Hematopoietic multipotent progenitor cell treated with erythropoietin and hydrocortisone succinate and interleukin-3 and kit ligand, for 6 days (in vitro differentiated cells): ENCODE data around the gene KPRP.

ENCODE experiments used
- DNase-seq: peaks from one replicate; pipeline ENCODE4 v3.0.0-alpha.2; 2015

KPRP gene, protein sequence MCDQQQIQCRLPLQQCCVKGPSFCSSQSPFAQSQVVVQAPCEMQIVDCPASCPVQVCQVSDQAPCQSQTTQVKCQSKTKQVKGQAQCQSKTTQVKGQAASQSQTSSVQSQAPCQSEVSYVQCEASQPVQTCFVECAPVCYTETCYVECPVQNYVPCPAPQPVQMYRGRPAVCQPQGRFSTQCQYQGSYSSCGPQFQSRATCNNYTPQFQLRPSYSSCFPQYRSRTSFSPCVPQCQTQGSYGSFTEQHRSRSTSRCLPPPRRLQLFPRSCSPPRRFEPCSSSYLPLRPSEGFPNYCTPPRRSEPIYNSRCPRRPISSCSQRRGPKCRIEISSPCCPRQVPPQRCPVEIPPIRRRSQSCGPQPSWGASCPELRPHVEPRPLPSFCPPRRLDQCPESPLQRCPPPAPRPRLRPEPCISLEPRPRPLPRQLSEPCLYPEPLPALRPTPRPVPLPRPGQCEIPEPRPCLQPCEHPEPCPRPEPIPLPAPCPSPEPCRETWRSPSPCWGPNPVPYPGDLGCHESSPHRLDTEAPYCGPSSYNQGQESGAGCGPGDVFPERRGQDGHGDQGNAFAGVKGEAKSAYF

DNA sequence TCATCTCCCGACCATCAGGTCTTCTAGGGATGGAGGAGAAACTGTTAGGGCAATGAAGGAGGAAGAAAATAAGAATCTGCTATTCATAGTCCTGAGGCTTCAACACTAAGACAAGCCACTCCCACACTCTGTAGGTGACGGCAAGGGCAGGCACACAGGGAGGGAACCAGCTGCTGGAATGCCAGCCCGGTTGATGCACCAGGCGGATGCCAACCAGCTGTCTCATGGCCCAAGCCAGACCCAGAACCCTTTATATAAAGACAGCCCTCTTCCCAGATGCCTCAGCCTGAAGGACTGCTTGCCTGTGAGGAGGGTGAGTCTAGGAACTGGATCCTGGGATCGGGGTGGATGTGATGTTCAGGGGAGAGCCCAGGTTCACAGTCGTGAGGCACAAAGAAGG, at the start of gene KPRP:
Gene KPRP (plus strand): TSS at position 279 of the 400 bp plus-strand sequence. CDS start 1,564 bp downstream, outside the sequence.
- DNase-seq: no peak

DNA sequence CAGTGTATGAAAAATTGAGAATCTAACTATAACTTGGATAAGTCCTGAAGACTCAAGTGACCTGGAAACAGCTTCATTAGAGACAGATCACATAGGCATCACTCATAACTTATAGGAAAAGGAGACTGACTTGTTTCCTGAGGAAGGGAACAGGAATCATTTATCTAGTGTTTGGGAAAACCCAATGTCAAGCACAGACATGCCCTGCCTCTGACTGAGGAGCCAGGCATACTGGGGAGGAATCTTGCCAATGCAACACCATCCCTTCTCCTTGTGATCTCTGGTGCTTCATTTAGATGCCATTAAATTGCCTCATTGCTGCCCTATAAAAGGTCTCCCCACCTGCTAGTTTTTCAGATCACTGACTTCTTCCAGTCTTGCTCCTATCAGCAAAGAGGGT, 39.6 kb upstream of the KPRP start:
- no peak for DNase-seq

DNA sequence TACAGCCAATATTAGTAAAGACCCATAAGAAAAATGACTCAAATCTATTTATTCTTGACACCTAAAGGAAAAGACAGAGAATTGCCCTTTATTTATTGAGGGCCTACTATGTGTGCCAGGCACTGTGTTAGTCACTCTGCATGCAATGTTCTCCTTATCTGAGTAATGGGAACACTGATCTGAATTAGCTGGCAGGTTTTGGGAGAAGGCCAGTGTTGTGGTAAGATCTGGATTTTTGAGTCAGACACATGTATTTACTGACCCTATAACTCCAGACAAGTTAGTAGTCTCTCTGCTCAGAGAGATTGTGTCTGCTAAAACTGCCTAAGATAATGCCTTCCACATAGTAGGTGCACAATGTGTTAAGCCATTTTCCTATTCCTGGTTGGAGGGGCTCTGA, 32.6 kb upstream of the KPRP start:
- DNase-seq: no peak

DNA sequence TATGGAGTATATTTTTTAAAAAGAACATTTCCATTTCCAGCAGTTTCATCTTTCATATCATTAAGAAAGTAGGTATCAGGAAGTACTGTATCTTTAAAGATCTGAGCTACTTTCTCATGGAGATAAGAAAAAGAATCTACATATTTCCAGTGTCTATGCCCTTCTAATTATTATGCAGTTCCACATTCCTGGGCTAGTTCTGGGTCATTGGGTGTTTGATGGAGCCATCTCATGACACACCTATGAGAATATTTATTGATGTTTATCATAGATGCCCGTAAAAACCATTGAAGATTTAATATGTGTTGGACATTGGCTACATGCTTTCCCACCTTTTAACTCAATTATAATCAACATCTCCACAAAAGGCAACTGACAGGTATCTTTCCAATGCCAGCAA, 28.8 kb upstream of the KPRP start:
- no peak for DNase-seq

DNA sequence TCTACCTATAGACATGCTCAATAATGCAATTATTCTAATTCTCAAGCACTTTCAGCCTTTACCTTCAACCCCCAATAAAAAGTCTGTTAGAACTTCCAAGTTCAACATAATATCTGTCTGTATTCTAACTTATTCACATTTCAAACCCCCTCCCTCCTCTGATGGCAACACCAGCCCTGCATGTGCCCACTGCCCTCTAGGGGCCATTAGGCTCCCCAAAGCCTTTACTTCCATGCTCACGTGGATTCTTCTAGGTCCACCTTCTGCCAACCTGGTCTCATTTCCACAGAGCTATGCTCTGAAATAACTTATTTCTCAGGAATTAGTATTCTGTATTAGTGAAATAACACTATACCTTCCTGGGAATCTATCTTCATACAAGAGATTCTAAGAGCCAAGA, 22.2 kb upstream of the KPRP start:
- peak; percentile 11 for DNase-seq

DNA sequence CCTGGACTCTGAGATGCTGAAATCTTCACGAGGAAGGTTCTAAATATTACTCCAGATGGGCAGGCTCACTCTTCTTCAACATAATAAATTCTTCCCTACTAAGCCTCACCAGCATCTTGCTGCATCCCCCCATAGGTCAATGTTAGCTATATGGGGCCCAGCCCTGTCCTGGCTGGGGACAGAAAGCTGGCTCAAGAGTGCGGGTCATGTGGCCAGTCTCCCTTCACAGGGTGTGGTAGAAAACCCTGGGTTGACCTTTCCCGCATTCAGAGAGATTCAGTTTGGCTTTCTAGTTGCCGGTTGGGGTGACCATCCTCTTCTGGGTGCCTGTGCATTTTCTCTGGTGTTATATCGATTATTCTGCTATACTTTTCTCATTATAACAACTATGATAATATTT, 19.8 kb upstream of the KPRP start:
- DNase-seq: no peak

DNA sequence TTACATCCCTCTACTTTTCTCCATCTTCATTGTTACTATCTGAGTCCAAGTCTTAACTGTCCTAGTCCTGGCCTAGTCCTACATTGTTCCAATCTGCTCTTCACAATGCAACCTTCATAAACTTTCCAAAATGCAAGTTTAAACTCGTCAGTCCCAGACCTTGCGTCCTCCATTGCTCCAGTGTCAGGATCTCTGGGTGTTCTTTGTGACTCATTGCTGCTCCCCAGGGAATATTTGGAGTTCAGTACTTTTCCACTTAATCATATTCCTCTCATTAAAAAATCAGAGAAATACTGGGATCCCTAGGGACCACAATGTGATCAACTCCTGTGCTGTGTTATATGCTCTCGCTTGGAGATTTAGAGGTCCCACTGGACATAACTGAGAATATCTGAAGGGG, 18.0 kb upstream of the KPRP start:
- DNase-seq: no peak

DNA sequence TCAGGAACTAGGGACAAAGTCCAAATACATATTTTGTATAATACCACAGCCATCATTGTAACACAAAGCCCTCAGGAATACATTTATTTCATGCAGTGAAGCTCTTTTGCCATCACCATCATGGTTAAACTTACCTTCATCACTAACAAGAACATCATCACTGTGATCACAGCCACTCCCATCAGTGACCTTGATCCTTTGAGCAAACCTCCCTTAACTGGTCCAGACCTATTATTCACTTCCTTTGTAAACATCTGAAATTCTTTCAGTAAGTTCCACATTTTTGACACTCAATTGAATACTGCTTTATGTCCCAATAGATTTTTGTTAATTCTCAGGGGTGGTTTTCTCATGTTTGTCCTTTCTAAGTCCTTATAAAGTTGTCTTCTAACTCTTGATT, 16.2 kb upstream of the KPRP start:
- no peak for DNase-seq

DNA sequence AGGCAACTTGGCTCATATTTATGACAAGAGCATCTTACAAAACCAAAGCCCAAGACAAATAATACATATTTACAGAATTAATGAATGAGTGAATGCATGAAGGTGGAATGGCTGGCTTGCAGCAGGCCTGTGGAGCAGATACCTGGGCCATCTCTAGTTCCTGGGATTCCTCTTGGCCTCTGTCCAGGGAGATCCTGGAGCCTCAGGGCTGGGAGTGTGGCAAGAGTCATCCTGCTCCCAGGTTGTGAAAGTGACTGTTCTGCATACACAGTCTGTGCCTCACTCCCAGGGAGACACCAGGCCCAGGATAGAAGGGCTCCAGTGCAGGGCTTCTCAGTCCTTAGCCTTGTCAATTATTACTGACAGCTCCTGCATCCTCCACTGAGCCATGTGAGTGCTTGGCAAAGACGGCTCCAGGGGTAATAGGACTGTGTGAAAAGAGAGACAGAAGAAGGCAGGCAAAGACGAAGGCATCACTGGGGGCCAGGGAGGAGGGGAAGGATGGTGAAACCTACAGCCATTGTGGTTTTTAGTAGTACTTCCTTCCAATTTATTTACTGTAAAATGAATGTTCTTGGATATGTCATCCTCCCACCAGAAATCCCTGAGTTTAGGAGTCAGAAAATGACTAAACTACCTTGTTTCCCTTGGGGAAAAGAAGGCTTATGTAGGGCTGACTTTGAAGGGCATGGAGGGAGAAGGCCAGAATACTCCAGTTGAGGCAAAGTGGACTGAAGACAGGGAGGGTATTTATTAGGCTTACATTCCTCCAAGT, 14.3 kb upstream of the KPRP start:
- DNase-seq: no peak

DNA sequence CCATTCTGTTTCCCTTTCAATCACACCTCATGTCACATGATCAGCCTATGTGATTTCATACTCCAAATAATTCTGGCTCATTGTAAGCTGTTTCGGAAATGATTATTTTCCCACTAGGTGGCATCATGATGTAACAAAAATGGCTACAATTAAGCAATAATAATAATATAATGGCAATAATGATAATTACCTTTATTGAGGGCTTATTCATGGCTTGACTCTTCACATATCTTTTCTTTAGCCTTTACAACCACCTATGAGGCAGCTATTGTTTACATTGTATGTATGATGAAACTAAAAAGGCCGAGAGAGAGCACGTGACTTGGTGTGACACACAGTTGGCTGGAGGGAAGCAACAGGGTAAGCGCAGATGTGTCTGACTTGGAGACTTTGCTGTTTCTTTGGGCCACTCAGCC, 12.5 kb upstream of the KPRP start:
- DNase-seq: peak; percentile 18

DNA sequence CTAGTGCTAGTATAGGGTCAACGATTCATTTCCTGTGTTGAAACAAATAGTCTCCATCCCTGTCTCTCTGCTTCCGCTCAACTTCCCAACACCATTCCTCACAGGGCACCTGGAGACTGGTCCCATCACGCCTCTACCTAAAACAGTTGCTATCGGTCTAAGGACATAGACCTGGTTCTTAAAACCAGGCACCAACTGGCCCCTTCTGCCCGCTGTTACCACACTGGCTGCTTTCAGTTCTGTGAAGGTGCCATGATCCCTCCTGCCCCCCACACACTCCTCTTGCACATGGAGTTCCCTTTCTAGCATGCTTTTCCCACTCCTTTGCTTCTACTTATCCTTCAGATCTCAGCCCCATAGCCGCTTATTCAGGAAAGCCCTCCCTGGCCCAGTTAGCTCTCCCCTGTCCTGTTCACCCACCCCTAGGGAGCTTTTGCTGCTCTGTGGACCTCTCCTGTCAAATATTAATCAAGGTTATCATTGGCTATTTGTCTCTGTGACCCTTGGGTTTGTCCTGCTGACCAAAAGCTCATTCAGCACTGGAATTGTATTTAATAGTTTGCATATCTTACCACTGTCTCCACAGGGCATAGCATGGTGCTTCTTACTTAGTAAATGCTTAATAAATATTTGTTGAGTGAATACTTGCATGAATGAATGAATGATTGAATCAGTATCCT, 11.9 kb upstream of the KPRP start:
- DNase-seq: no peak

DNA sequence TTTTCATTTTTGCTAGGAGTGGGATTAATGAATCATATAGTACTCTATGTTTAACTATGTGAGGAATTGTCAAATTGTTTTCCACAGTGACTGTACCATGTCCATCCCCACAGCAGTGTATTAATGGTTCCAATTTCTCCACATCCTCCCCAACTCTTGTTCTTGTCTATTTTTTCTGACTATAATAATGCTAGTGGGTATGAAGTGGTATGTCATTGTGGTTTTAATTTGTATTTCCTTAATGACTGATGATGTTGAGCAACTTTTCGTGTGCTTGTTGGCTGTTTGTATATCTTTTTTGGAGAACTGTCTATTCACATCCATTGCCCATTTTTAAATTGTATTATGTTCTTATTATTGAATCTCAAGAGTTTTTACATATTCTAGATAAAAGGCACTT, 10.0 kb upstream of the KPRP start:
- peak; percentile 9 for DNase-seq

DNA sequence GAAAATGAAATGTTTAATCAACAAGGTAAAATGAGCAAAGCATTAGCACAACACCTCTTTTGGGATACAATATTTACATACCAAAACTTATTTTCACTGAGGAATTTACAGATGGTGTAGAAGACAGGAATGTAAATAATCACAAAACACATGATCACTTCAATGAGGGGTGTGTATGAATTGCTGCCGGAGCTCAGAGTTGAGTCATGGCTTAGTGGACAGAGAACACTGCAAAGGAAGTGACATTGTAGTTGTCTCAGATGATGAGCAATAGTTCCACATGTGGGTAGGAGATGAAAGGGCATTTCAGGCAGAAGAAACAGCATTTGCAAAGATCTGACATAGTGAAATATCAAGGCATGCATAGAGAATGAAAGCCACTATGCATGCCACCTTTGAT, 5.6 kb upstream of the KPRP start:
- no peak for DNase-seq

DNA sequence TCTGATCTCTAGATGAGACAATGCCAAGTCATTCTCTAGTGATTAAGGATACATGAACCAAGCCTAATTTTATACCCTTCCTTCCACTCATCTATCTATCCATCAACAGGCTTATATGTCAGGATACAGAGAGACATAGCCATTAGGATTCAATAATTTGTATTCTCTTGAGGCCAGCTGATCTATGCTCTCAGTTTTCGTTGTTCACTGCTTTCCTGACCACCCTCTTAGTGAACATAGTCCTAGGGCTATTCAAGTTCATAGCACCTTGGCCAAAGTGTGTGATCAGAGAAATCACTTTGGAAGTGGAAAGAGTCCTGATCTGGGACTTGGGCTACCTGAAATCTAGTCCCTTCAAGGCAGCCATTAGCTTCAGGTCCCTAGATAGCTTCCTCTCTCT, 4.2 kb upstream of the KPRP start:
- no peak for DNase-seq

DNA sequence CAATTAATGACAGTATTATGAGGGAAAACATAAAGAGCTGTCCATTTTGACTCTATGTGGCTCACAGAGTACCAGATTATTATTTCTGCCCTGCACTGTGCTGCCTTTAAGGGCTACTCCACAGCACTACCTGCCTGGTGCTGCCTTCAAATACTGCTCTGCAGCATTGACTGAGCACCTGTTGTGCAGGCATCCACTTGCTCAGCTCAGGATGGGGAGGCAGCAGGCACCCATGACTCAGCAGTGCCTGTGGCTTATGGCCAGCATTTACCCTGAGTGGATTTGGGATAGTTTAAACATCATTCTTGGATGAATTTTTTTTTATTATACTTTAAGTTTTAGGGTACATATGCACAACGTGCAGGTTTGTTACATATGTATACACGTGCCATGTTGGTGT, 953 bp upstream of the KPRP start:
- DNase-seq: no peak

DNA sequence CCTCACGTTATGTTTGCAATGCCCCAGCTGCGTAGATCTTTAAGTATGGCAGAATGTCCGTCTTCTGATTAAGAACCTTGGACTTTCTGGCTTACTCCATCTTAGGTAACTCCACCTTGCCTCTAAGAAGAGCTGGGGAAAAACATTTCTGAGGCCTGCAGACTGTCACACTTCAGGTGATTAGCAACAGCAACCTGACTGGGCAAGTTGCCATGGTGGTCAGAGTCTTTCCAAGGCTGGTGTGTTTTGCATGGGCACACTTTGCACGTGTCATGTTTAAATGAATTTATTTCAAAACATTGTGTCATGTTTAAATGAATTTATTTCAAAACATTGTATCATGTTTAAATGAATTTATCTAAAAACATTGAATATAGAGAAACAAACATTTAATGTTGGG, 811 bp downstream of the KPRP start:
- DNase-seq: no peak

DNA sequence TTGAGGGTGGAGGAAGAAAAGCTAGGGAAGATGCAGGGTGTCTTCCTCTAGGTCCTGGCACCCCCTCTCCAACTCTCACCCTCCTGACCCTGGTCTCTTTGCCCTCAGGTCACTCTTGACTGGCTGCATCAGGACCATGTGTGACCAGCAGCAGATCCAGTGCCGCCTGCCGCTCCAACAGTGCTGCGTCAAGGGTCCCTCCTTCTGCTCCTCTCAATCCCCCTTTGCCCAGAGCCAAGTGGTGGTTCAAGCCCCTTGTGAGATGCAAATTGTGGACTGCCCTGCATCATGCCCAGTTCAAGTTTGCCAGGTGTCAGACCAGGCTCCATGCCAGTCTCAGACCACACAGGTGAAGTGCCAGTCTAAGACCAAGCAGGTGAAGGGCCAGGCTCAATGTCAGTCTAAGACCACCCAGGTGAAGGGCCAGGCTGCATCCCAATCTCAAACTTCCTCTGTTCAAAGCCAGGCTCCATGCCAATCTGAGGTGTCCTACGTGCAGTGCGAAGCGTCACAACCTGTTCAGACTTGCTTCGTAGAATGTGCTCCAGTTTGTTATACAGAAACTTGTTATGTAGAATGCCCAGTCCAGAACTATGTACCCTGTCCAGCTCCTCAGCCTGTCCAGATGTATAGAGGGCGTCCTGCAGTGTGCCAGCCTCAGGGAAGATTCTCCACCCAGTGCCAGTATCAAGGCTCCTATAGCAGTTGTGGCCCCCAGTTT, 1.8 kb downstream of the KPRP start:
- DNase-seq: no peak

DNA sequence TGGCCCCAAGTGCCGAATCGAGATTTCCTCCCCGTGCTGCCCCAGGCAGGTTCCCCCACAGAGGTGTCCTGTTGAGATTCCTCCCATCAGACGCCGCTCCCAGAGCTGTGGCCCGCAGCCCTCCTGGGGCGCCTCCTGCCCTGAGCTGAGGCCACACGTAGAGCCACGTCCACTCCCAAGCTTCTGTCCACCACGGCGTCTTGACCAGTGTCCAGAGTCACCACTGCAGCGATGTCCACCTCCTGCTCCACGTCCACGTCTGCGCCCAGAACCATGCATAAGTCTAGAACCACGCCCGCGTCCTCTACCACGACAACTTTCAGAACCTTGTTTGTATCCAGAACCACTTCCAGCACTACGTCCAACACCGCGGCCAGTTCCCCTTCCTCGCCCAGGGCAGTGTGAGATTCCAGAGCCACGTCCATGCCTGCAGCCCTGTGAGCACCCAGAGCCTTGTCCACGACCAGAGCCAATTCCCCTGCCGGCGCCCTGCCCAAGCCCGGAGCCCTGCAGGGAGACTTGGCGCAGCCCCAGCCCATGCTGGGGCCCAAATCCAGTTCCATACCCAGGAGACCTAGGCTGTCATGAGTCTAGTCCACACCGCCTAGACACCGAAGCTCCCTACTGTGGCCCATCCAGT, 2.8 kb downstream of the KPRP start:
- DNase-seq: no peak

DNA sequence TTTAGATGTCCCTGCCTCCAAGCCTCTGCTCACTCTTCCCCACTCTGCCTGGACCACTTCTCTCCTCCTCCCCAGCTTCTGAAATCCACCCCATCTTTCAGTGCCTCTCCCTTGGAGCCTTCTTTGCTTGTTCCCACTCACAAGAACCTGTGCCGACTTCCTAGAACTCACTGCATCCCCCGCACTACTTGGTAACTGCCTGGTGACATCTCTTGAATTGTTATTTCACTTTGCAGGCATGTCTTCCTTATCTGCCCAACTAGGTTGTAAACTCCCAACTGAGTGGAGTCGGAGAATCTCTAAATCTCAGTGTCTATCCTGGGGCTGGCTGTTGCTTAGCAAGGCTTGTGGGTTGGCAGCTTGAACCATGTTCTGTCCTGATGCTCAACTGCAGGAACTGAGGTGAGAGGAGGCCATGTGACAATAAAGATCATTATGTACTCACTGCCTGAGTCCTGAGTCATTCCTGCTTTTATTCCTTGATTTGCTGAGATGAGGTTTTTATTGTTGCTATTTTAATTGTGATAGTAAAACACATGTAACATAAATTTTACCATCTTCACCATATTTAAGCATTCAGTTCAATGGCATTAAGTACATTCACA, 3.9 kb downstream of the KPRP start:
- no peak for DNase-seq

DNA sequence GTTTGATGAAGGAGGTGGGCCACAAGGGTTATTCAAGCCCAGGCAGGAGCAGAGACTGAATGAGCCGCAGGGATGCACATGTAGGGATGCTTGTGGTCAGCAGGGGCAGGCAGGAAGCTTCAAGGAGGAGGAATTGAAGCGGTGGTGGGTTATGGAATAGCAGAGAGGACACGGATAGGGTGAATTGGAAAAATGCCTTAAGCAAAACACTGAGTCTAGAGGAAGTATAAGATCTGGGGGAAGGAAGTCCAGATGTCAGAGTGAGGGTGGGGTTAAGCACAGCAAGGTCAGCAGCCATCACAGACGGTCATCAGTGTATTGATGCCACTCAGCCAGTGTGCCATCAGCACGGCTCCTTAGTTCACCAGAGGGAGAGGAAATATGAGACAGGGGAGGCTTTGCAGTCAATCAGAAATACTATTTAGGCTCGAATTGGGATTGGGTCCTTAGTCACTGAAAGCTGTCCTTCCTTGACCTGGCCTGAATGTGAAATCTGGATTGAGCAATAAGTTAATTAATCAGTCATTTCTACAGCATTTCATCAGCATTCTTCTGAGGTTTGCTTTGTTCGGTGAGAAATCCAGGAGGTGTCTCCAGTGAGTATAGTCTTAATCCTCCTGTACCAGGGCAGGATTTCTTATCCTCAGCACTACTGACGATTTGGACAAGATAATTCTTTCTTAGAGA, 11.2 kb downstream of the KPRP start:
- no peak for DNase-seq

DNA sequence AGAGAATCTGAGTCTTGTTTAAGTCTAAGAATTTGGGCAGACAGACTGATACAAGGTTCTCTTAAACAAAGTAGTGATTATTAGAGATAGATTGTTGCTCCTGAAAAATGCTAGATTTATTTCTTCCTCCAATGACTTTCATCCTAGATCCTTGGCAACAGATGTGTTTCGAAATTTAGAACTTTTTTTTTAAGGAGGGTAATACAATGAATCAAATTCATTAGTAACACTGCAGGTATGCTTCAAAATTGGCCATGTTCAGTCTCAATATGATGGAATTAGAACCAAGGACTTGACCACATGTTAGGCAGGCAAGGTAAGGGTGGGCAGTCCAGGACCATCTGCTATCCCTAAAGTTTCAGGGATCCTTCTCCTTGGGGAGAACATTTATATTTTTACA, 12.6 kb downstream of the KPRP start:
- no peak for DNase-seq
